Gastrocnemius medialis (tissue), 4 donors: ENCODE measurements around the gene DHH. TPM values are rescaled to one million over a fixed set of nuclear protein-coding genes. Genes with fewer than 3 reads are reported as not detected.

Experiments used
- ATAC-seq, 2 donors: fragments of 150-250 bp; one replicate each; pipeline ENCODE4 v1.9.1; 2016
- DNase-seq, 2 donors: peaks; one replicate each; pipeline ENCODE4 v3.0.0-alpha.2; 2019
- H3K27ac ChIP-seq, 4 donors: fragments of 200-600 bp; sonication (generic); 1 replicate in 1 of 4; 2 replicates in 3 of 4; pipeline ENCODE4 v1.5.1; 2016 to 2018; ENCODE audit warnings: mild to moderate bottlenecking in 2 of 4, moderate library complexity in 1 of 4
- H3K27me3 ChIP-seq, 3 donors: fragments of 200-600 bp; sonication (generic) in 2 of 3; 1 replicate in 1 of 3; 2 replicates in 2 of 3; pipeline versions ENCODE4 v1.5.1 to v1.6.0; 2016 to 2019; ENCODE audit warnings: mild to moderate bottlenecking in 1 of 3, moderate library complexity in 1 of 3
- H3K36me3 ChIP-seq, 2 donors: fragments of 200-600 bp; sonication (generic) in 1 of 2; one replicate each; pipeline ENCODE4 v1.5.1; 2017 to 2018
- H3K4me1 ChIP-seq, 2 donors: fragments of 200-600 bp; sonication (generic) in 1 of 2; one replicate each; pipeline ENCODE4 v1.5.1; 2016 to 2017; ENCODE audit warnings: mild to moderate bottlenecking in 2 of 2
- H3K4me3 ChIP-seq, 4 donors: fragments of 200-600 bp; sonication (generic) in 3 of 4; 1 replicate in 1 of 4; 2 replicates in 3 of 4; pipeline ENCODE4 v1.5.1; 2016 to 2019; ENCODE audit warnings: mild to moderate bottlenecking in 2 of 4
- H3K9me3 ChIP-seq, 3 donors: fragments of 200-600 bp; sonication (generic) in 2 of 3; 1 replicate in 1 of 3; 2 replicates in 2 of 3; pipeline ENCODE4 v1.5.1; 2016 to 2019
- POLR2A ChIP-seq, 2 donors: fragments of 450-650 bp; IDR thresholded peaks; one replicate each; pipeline ENCODE4 v1.6.1; 2017; ENCODE audit warnings: antibody characterized with exemption in 2 of 2, mild to moderate bottlenecking in 2 of 2, moderate library complexity in 2 of 2
- in situ Hi-C, 4 donors: fragments of 200-750 bp; cut with MboI; loops; one replicate each; pipeline versions ENCODE4 v1.15.0 to v1.8.0; 2017; ENCODE audit warnings: low sequenced_read_pairs in 4 of 4
- intact Hi-C: fragments of 100-400 bp; cut with DNase I; formaldehyde crosslinking; loops from one replicate; pipeline ENCODE4 v1.15.1; 2023; ENCODE audit warnings: low total_unique reads
- total RNA-seq, 4 donors: library from RNA; depleted of rRNA; stranded (reverse); fragments of >200 nt; gene quantifications; one replicate each; pipeline versions ENCODE4 v1.1.0 to v1.2.3, GENCODE V29; 2016
- TF ChIP-seq, protein P1 (sequence below), 5 experiments: fragments of 450-650 bp in 3 of 5; fragments of 200-600 bp in 2 of 5; sonication (generic) in 2 of 5; IDR thresholded peaks in 4 of 5; conservative IDR thresholded peaks in 1 of 5; 1 replicate in 4 of 5; 2 replicates in 1 of 5; pipeline ENCODE4 v1.5.1; 2016 to 2019; ENCODE audit warnings: antibody characterized with exemption in 5 of 5, mild to moderate bottlenecking in 3 of 5, moderate library complexity in 3 of 5

The DHH gene
- total RNA-seq, 4 donors from 2014 or later = 0.09 to 0.36 (median 0.15) TPM; not detected in 1

GRCh38 chr12:49126852-49127763, 32.5 kb upstream of the DHH start:
- DNase-seq (no peak), ATAC-seq (no peak)
- TF ChIP-seq, protein P1, sequence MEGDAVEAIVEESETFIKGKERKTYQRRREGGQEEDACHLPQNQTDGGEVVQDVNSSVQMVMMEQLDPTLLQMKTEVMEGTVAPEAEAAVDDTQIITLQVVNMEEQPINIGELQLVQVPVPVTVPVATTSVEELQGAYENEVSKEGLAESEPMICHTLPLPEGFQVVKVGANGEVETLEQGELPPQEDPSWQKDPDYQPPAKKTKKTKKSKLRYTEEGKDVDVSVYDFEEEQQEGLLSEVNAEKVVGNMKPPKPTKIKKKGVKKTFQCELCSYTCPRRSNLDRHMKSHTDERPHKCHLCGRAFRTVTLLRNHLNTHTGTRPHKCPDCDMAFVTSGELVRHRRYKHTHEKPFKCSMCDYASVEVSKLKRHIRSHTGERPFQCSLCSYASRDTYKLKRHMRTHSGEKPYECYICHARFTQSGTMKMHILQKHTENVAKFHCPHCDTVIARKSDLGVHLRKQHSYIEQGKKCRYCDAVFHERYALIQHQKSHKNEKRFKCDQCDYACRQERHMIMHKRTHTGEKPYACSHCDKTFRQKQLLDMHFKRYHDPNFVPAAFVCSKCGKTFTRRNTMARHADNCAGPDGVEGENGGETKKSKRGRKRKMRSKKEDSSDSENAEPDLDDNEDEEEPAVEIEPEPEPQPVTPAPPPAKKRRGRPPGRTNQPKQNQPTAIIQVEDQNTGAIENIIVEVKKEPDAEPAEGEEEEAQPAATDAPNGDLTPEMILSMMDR (IDR thresholded peaks at IDR 0.05 in 4 of 5, conservative IDR thresholded peaks at IDR 0.05 in 1 of 5) = no peak
- Histone ChIP-seq H3K27me3 (no peaks in the 10 kb centered on the region), H3K36me3 (peaks cover 0 to 27% of the 10 kb centered on the region in 2 donors), H3K9me3 (no peaks in the 10 kb centered on the region), H3K27ac (no peak overlapping the region), H3K4me1 (peaks cover 17 to 18% of the 10 kb centered on the region in 2 donors), H3K4me3 (no peak overlapping the region)
- intact Hi-C loops = no loop called here
- in situ Hi-C loops = loop anchor here in 1 of 4 donors (10.0 kb wide), 1 partner anchor 52 kb away; no protein-coding TSS in a partner anchor

DNA sequence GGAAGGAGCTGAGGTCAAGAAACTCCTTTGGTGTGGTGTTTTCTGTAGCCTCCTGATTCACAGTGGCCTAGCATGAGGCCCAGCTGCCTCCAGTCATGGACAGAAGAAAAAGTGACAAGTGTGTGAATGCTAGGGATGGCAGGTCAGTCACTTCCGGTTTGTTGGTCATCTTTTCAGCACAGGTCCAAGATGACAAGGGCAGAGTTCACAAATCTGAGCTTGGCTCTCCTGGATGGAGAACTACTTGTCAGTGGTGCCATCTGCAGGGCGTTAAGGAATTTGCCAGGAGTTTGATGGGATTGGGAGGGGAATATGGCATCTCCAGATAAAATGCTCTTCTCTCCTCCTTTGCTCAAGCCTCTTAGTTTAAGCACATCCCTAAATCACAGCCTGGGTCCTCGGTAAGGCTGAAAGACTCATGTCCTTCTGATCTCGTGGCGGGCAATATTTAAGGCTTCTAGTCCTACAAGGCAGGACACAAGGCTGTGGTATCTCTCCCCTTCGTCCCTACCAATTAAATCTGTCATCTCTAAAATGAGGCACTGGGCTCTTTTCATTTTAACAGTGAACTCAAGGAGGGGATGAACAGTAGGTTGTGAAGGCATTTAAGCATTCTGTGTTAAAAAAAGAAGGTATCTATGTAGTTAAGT, 26.6 kb upstream of the DHH start:
- Histone ChIP-seq H3K4me1 (no peaks in the 10 kb centered on the region), H3K9me3 (no peaks in the 10 kb centered on the region), H3K27me3 (no peaks in the 10 kb centered on the region), H3K36me3 (no peaks in the 10 kb centered on the region), H3K27ac (no peak overlapping the region), H3K4me3 (no peak overlapping the region)
- DNase-seq (peak; percentile 31 to 45), ATAC-seq (peak; percentile 88 to 94)
- intact Hi-C loops (loop anchor here (1.0 kb wide), 1 partner anchor 33 kb away; no protein-coding TSS in a partner anchor), in situ Hi-C loops (loop anchor here in 3 of 4 donors (5.0 to 10.0 kb wide), 2 partner anchors 34 to 46 kb away; no protein-coding TSS in a partner anchor)
- TF ChIP-seq POLR2A (IDR thresholded peaks at IDR 0.05) = no peak
- TF ChIP-seq, protein P1 (IDR thresholded peaks at IDR 0.05 in 4 of 5, conservative IDR thresholded peaks at IDR 0.05 in 1 of 5) = peak; percentile 44 to 67 (median 62)

GRCh38 chr12:49111206-49111605, 16.6 kb upstream of the DHH start:
- H3K27me3 ChIP-seq = no peaks in the 10 kb centered on the region
- peak overlapping the region; percentile 92 to 100 (median 100) for H3K27ac ChIP-seq
- intact Hi-C loops = loop anchor here (2.0 kb wide), 2 partner anchors 40 to 50 kb away; partner anchors contain the start of gene KMT2D
- ATAC-seq (peak in 1 of 2 donors; percentile 2), DNase-seq (no peak)
- peaks cover 37 to 42% of the 10 kb centered on the region in 2 donors for H3K4me1 ChIP-seq
- H3K36me3 ChIP-seq = peaks cover 0 to 3% of the 10 kb centered on the region in 2 donors
- peak overlapping the region; percentile 42 to 99 (median 99) for H3K4me3 ChIP-seq
- H3K9me3 ChIP-seq = no peaks in the 10 kb centered on the region
- TF ChIP-seq, protein P1 (IDR thresholded peaks at IDR 0.05 in 4 of 5, conservative IDR thresholded peaks at IDR 0.05 in 1 of 5) = no peak
- no peak for TF ChIP-seq POLR2A (IDR thresholded peaks at IDR 0.05)
- in situ Hi-C loops = loop anchor here in 2 of 4 donors (10.0 kb wide), 1 partner anchor 46 kb away; the partner anchor contains the start of genes KMT2D (in 2 of the 2) and RHEBL1 (in 2 of the 2)

GRCh38 chr12:49110464-49111155, 16.0 kb upstream of the DHH start, which contains the start of gene LMBR1L:
Gene LMBR1L, minus strand, starts transcription at chr12:49110847. Its CDS starts 292 bp downstream, at chr12:49110555.
- intact Hi-C loops = loop anchor here (1.0 to 2.0 kb wide), 4 partner anchors 20 to 92 kb away; partner anchors contain the start of genes KMT2D and PRKAG1

More at GRCh38 chr12:49110464-49111155, 16.0 kb upstream of the DHH start, which contains the start of gene LMBR1L:
- ATAC-seq = peak; percentile 97 to 98
- DNase-seq = peak; percentile 97 to 98
- Histone ChIP-seq H3K27me3 (no peaks in the 10 kb centered on the region), H3K4me3 (peak within 1 kb of the TSS; percentile 81 to 99 (median 99)), H3K4me1 (peaks cover 43 to 48% of the 10 kb centered on the region in 2 donors), H3K9me3 (no peaks in the 10 kb centered on the region), H3K36me3 (peaks cover 0 to 9% of the 10 kb centered on the region in 2 donors), H3K27ac (peak within 1 kb of the TSS; percentile 92 to 100 (median 100))
- in situ Hi-C loops = loop anchor here in 2 of 4 donors (10.0 kb wide), 1 partner anchor 46 kb away; the partner anchor contains the start of genes KMT2D (in 2 of the 2) and RHEBL1 (in 2 of the 2)
- TF ChIP-seq, protein P1 (IDR thresholded peaks at IDR 0.05 in 4 of 5, conservative IDR thresholded peaks at IDR 0.05 in 1 of 5) = peak; percentile 50 to 67 (median 56)
- peak; percentile 80 to 97 for TF ChIP-seq POLR2A (IDR thresholded peaks at IDR 0.05)
